ENCODE measurements around the gene RPS6KA2.

DNA sequence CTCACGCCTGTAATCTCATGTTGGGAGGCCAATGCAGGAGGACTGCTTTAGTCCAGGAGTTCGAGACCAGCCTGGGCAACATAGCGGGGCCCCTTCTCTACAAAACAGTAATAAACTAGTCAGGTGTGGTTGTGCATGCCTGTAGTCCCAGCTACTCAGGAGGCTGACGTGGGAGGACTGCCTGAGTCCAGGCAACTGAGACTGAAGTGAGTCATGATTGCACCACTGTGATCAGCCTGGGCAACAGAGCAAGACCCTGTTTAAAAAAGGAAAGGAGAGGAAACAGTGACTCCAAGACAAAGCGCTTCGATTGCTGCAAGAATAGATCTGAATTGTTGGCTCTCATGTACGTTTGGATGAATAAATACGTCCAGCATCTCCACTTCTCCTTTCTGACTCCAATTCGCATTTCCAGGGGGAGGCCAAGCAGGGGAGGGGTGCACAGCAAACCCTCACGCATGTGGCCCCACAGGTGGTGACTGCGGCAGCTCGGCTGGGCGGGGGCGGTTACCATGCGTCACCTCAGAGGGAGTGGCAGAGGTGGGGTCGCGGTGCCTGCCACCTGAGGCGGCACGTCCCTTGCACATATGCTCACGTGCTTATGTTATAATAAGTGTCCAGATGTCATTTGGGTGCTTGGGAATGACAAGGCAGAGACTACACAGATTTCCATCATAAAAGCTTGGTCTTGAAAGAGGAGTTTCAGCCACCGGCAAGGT, 149.2 kb downstream of the RPS6KA2 start:
- TF ChIP-seq EZH2phosphoT487 (IDR thresholded peaks at IDR 0.05; ENCODE audit: insufficient read depth, low read depth) (no peak), EZH2 (IDR thresholded peaks at IDR 0.05; ENCODE audit: insufficient read depth, poor library complexity, severe bottlenecking) (no peak)

Data from GM23248 (cell line).